ENCODE results near the gene SEL1L3. TPM values are rescaled to one million over a fixed set of nuclear protein-coding genes. Genes with fewer than 3 reads are reported as not detected.
A peak's percentile ranks its signal among the peaks of the same experiment; 100 is the strongest.

Gene SEL1L3
- total RNA-seq, 6 experiments from 2014 or later, result 5.0 to 33.6 (median 13.3) TPM

GRCh38 chr4:25811841-25812240, 50.9 kb downstream of the SEL1L3 start:
- no peak for TF ChIP-seq CTCF (IDR thresholded peaks at IDR 0.05)
- TF ChIP-seq POLR2A (IDR thresholded peaks at IDR 0.05), result no peak
- no peaks in the 10 kb centered on the region for H3K36me3 ChIP-seq
- intact Hi-C loops (cut with DNase I), result no loop called here
- WGBS (ENCODE audit: insufficient coverage, low coverage, low lambda C conversion rate, missing lambda C conversion rate), result 96% methylated on average over 8 of the region's 9 CpGs
- H3K27me3 ChIP-seq, result no peaks in the 10 kb centered on the region
- no peak overlapping the region for H3K4me3 ChIP-seq
- ATAC-seq (no peak), DNase-seq (no peak)
- H3K27ac ChIP-seq, result no peak overlapping the region
- H3K4me1 ChIP-seq, result no peaks in the 10 kb centered on the region
- H3K9me3 ChIP-seq, result no peaks in the 10 kb centered on the region

- Histone ChIP-seq H3K9me3 (no peaks in the 10 kb centered on the region), H3K27ac (no peak overlapping the region), H3K27me3 (no peaks in the 10 kb centered on the region), H3K36me3 (no peaks in the 10 kb centered on the region), H3K4me3 (no peak overlapping the region), H3K4me1 (no peaks in the 10 kb centered on the region)
- intact Hi-C loops (cut with DNase I), result no loop called here
- ATAC-seq, result no peak
- no peak for DNase-seq
- WGBS (ENCODE audit: insufficient coverage, low coverage, low lambda C conversion rate, missing lambda C conversion rate), result 66% methylated on average over 4 of the region's 4 CpGs
- TF ChIP-seq CTCF (IDR thresholded peaks at IDR 0.05) (no peak), POLR2A (IDR thresholded peaks at IDR 0.05) (no peak)
Observed at GRCh38 chr4:25811374-25811690, 51.5 kb downstream of the SEL1L3 start.

GRCh38 chr4:25810461-25811373, 52.1 kb downstream of the SEL1L3 start:
- no peak for TF ChIP-seq CTCF (IDR thresholded peaks at IDR 0.05)
- TF ChIP-seq POLR2A (IDR thresholded peaks at IDR 0.05), result no peak
- intact Hi-C loops (cut with DNase I), result no loop called here
- H3K27me3 ChIP-seq, result no peaks in the 10 kb centered on the region
- H3K27ac ChIP-seq, result no peak overlapping the region
- no peaks in the 10 kb centered on the region for H3K4me1 ChIP-seq
- no peaks in the 10 kb centered on the region for H3K36me3 ChIP-seq
- H3K4me3 ChIP-seq, result no peak overlapping the region
- 85% methylated on average over 7 of the region's 23 CpGs for WGBS (ENCODE audit: insufficient coverage, low coverage, low lambda C conversion rate, missing lambda C conversion rate)
- H3K9me3 ChIP-seq, result no peaks in the 10 kb centered on the region
- DNase-seq (no peak), ATAC-seq (no peak)

- no peaks in the 10 kb centered on the region for H3K4me1 ChIP-seq
- peak in 2 of 4 donors; percentile 28 to 30 for ATAC-seq
- H3K36me3 ChIP-seq, result no peaks in the 10 kb centered on the region
- no peak overlapping the region for H3K27ac ChIP-seq
- H3K27me3 ChIP-seq, result no peaks in the 10 kb centered on the region
- DNase-seq, result no peak
- no peak overlapping the region for H3K4me3 ChIP-seq
- 72% methylated on average over 3 of the region's 4 CpGs for WGBS (ENCODE audit: insufficient coverage, low coverage, low lambda C conversion rate, missing lambda C conversion rate)
- intact Hi-C loops (cut with DNase I), result no loop called here
- no peaks in the 10 kb centered on the region for H3K9me3 ChIP-seq
- TF ChIP-seq POLR2A (IDR thresholded peaks at IDR 0.05) (no peak), CTCF (IDR thresholded peaks at IDR 0.05) (no peak)
Observed at GRCh38 chr4:25809996-25810395, 52.8 kb downstream of the SEL1L3 start.
